Measurements from ENCODE around the gene MAP4K2.

Gene MAP4K2

DNA sequence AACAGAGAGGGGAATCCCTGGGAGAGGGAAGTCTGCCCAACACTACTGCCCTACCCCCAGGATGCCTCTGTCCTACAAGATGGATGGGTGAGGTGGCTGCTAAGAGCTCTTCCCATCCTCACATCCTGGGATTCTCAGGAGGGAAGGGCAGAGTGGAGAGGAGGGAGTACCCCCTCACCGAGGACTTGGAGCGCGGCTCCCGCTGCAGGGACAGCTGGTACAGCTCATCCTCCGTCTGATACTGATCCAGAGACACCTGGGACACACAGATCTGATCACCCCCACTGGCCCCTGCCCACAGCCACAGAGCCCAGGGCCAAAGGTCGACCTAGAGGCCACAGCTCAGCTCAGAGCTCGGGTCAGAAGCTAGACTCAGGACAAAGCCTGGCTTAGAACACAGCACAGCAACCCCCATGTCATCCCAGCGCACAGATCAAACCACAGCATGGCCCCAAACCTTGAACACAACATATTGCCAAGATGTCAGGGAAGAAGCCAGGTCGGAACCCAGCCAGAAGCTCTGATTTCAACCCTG lies 67.2 kb downstream of the MAP4K2 start:
- DNase-seq: no peak
